ENCODE data around the gene EIF3L. TPM values are rescaled to one million over a fixed set of nuclear protein-coding genes. Genes with fewer than 3 reads are reported as not detected.
A peak's percentile ranks its signal among the peaks of the same experiment; 100 is the strongest.

The EIF3L gene
- total RNA-seq, 1 donor = 457 TPM

GRCh38 chr22:37927637-37927936 is 78.4 kb downstream of the EIF3L start:
- no peak for TF ChIP-seq CTCF (IDR thresholded peaks at IDR 0.05; ENCODE audit: insufficient read depth, low read length)
- no peak for DNase-seq (ENCODE audit: low read depth)
- no peak overlapping the region for H3K4me3 ChIP-seq (ENCODE audit: low read depth, low read length)

- no peak for TF ChIP-seq CTCF (IDR thresholded peaks at IDR 0.05; ENCODE audit: insufficient read depth, low read length)
- no peak for DNase-seq (ENCODE audit: low read depth)
- no peak overlapping the region for H3K4me3 ChIP-seq (ENCODE audit: low read depth, low read length)
Observed at GRCh38 chr22:37929390-37929789, 80.2 kb downstream of the EIF3L start.

- DNase-seq (ENCODE audit: low read depth) = peak; percentile 33
Observed at GRCh38 chr22:37930270-37930951, 81.2 kb downstream of the EIF3L start.

GRCh38 chr22:37930952-37931440 is 81.8 kb downstream of the EIF3L start:
- DNase-seq (ENCODE audit: low read depth) = no peak

More at GRCh38 chr22:37930270-37930951, 81.2 kb downstream of the EIF3L start:
- no peak overlapping the region for H3K4me3 ChIP-seq (ENCODE audit: low read depth, low read length)
- TF ChIP-seq CTCF (IDR thresholded peaks at IDR 0.05; ENCODE audit: insufficient read depth, low read length) = peak; percentile 59

GRCh38 chr22:37931893-37932389 is 82.7 kb downstream of the EIF3L start:
- H3K4me3 ChIP-seq (ENCODE audit: low read depth, low read length) = no peak overlapping the region
- no peak for TF ChIP-seq CTCF (IDR thresholded peaks at IDR 0.05; ENCODE audit: insufficient read depth, low read length)
- DNase-seq (ENCODE audit: low read depth) = no peak

More at GRCh38 chr22:37930952-37931440, 81.8 kb downstream of the EIF3L start:
- no peak for TF ChIP-seq CTCF (IDR thresholded peaks at IDR 0.05; ENCODE audit: insufficient read depth, low read length)
- H3K4me3 ChIP-seq (ENCODE audit: low read depth, low read length) = no peak overlapping the region

- no peak for TF ChIP-seq CTCF (IDR thresholded peaks at IDR 0.05; ENCODE audit: insufficient read depth, low read length)
- H3K4me3 ChIP-seq (ENCODE audit: low read depth, low read length) = no peak overlapping the region
Observed at GRCh38 chr22:37932401-37932800, 83.2 kb downstream of the EIF3L start.

More at GRCh38 chr22:37932401-37932800, 83.2 kb downstream of the EIF3L start:
- no peak for DNase-seq (ENCODE audit: low read depth)

All from fibroblast of the aortic adventitia (primary cell).